Germinal center (tissue), 1 donor: Measurements from ENCODE around the gene SP5.
A peak's percentile ranks its signal among the peaks of the same experiment; 100 is the strongest.
"Not testable (repeated sequence)": the region's sequence is repeated elsewhere in the genome, so short reads cannot be mapped to it uniquely, and the experiment has no call there.

ENCODE experiments used
- DNase-seq: peaks from one replicate; pipeline ENCODE4 v3.0.0; 2012; ENCODE audit warnings: mixed read lengths, low spot score

SP5 gene

GRCh38 chr2:170711196-170711773, 3.9 kb upstream of the SP5 start:
- no peak for DNase-seq

GRCh38 chr2:170711774-170712652, 3.1 kb upstream of the SP5 start:
- no peak for DNase-seq

- no peak for DNase-seq
Measured at GRCh38 chr2:170712653-170713542, 2.2 kb upstream of the SP5 start.

GRCh38 chr2:170713543-170714380, 1.4 kb upstream of the SP5 start:
- no peak for DNase-seq

GRCh38 chr2:170714381-170715061, 616 bp upstream of the SP5 start:
- DNase-seq: no peak

GRCh38 chr2:170715932-170716777, 1.0 kb downstream of the SP5 start:
- no peak for DNase-seq

- DNase-seq: peak; percentile 42
Measured at GRCh38 chr2:170716851-170717598, 1.9 kb downstream of the SP5 start.

GRCh38 chr2:170717599-170717963, 2.4 kb downstream of the SP5 start:
- DNase-seq: no peak

GRCh38 chr2:170717991-170718589, 3.0 kb downstream of the SP5 start:
- DNase-seq: no peak

- DNase-seq: no peak
Measured at GRCh38 chr2:170719810-170720209, 4.7 kb downstream of the SP5 start.

- no peak for DNase-seq
Measured at GRCh38 chr2:170721678-170722077, 6.5 kb downstream of the SP5 start.

- DNase-seq: no peak
Measured at GRCh38 chr2:170722301-170722700, 7.2 kb downstream of the SP5 start.

GRCh38 chr2:170723446-170723958, 8.4 kb downstream of the SP5 start:
- DNase-seq: no peak

- no peak for DNase-seq
Measured at GRCh38 chr2:170733798-170734600, 18.9 kb downstream of the SP5 start.

GRCh38 chr2:170734601-170735000, 19.5 kb downstream of the SP5 start:
- DNase-seq: not testable (repeated sequence)

- DNase-seq: no peak
Measured at GRCh38 chr2:170736628-170737027, 21.5 kb downstream of the SP5 start.

GRCh38 chr2:170737406-170737805, 22.3 kb downstream of the SP5 start:
- no peak for DNase-seq

GRCh38 chr2:170737821-170738220, 22.7 kb downstream of the SP5 start:
- no peak for DNase-seq
